T-cell (primary cell): ENCODE measurements around the gene TFEB. TPM values are rescaled to one million over a fixed set of nuclear protein-coding genes. Genes with fewer than 3 reads are reported as not detected.
A peak's percentile ranks its signal among the peaks of the same experiment; 100 is the strongest.

Experiments used
- ATAC-seq, 4 experiments: fragments of 200-7000 bp in 3 of 4; fragments of 150-1000 bp in 1 of 4; cut with Tn5 transposase; replicated peaks in 1 of 4; 1 replicate in 3 of 4; 2 replicates in 1 of 4; pipeline ENCODE4 v1.10.0; 2021; ENCODE audit warnings: moderate library complexity in 3 of 4, mild to moderate bottlenecking in 2 of 4, moderate number of reproducible peaks in 1 of 4
- CTCF ChIA-PET, 2 donors: fragments of 300-600 bp; sonication (Branson Sonifier 250); formaldehyde crosslinking; loops; one replicate each; lab custom pipeline; 2022; ENCODE audit warnings: antibody characterized with exemption in 2 of 2; lab: Charles Lee
- POLR2A ChIA-PET, 2 donors: fragments of 300-600 bp; sonication (Branson Sonifier 250); formaldehyde crosslinking; loops; one replicate each; lab custom pipeline; 2022; ENCODE audit warnings: antibody characterized with exemption in 2 of 2; lab: Charles Lee
- DNase-seq, 35 experiments: peaks; one replicate each; pipeline versions ENCODE4 v3.0.0 to v3.0.0-alpha.2; 2013 to 2023
- H3K27ac ChIP-seq: one replicate; pipeline ENCODE4 v1.5.1; 2013; ENCODE audit warnings: low read length
- H3K27me3 ChIP-seq, 2 experiments: replicated peaks in 1 of 2; 1 replicate in 1 of 2; 2 replicates in 1 of 2; pipeline versions ENCODE4 v1.6.1 to v1.7.0; 2013; ENCODE audit warnings: low read length in 1 of 2, mixed read lengths in 1 of 2; ENCODE audit not compliant: control insufficient read depth in 2 of 2, insufficient read depth in 2 of 2; ENCODE audit errors: extremely low read depth in 1 of 2
- H3K36me3 ChIP-seq, 2 donors: 1 replicate in 1 of 2; 2 replicates in 1 of 2; pipeline versions ENCODE4 v1.6.1 to v1.7.0; 2013; ENCODE audit warnings: low read length in 1 of 2; ENCODE audit not compliant: control insufficient read depth in 2 of 2, insufficient read depth in 1 of 2; ENCODE audit errors: extremely low read depth in 1 of 2
- H3K4me1 ChIP-seq, 2 experiments: 1 replicate in 1 of 2; 2 replicates in 1 of 2; pipeline versions ENCODE4 v1.6.1 to v1.7.0; 2013; ENCODE audit warnings: low read length in 2 of 2, mixed read lengths in 1 of 2; ENCODE audit not compliant: insufficient read depth in 2 of 2, control insufficient read depth in 1 of 2; ENCODE audit errors: extremely low read depth in 1 of 2
- H3K4me3 ChIP-seq, 2 donors: 1 replicate in 1 of 2; 2 replicates in 1 of 2; pipeline versions ENCODE4 v1.5.1 to v1.7.0; 2013; ENCODE audit warnings: mild to moderate bottlenecking in 2 of 2, low read length in 1 of 2, moderate library complexity in 1 of 2; ENCODE audit not compliant: control insufficient read depth in 1 of 2; ENCODE audit errors: extremely low read depth in 1 of 2
- H3K9me3 ChIP-seq: 2 replicates; pipeline ENCODE4 v1.7.0; 2013
- H3K27ac Mint-ChIP-seq, 2 donors: one replicate each; pipeline ENCODE4 v1.8.0; 2020 to 2021; ENCODE audit warnings: mild to moderate bottlenecking in 2 of 2, mixed read lengths in 2 of 2
- H3K27me3 Mint-ChIP-seq, 2 donors: one replicate each; pipeline ENCODE4 v1.8.0; 2021 to 2022; ENCODE audit warnings: mixed read lengths in 2 of 2
- H3K36me3 Mint-ChIP-seq: one replicate; pipeline ENCODE4 v1.8.0; 2021; ENCODE audit warnings: mixed read lengths
- H3K4me1 Mint-ChIP-seq, 3 donors: one replicate each; pipeline ENCODE4 v1.8.0; 2020 to 2022; ENCODE audit warnings: mixed read lengths in 3 of 3, mild to moderate bottlenecking in 1 of 3
- H3K4me3 Mint-ChIP-seq, 3 donors: one replicate each; pipeline ENCODE4 v1.8.0; 2020 to 2022; ENCODE audit warnings: mild to moderate bottlenecking in 3 of 3, mixed read lengths in 3 of 3, moderate library complexity in 3 of 3
- H3K9me3 Mint-ChIP-seq, 3 donors: one replicate each; pipeline ENCODE4 v1.8.0; 2020 to 2022; ENCODE audit warnings: mixed read lengths in 3 of 3
- WGBS: methylation state at CpG from one replicate; pipeline ENCODE4 v1.1.5; 2013; ENCODE audit warnings: missing lambda C conversion rate; ENCODE audit not compliant: insufficient coverage; 5-methylcytosine and 5-hydroxymethylcytosine counted together
- total RNA-seq, 35 experiments: library from RNA in 6 of 35; stranded (reverse) in 6 of 35; fragments of 120-200 nt in 1 of 35; gene quantifications; one replicate each; pipeline versions ENCODE4 v1.2.1 to v1.2.4 and lab custom pipeline; 2013 to 2026

TFEB gene
- total RNA-seq, 5 donors from 2014 or later (not counting 1 experiment from before 2014, with no cell fraction given): 18.9 to 28.1 (median 19.5) TPM

DNA sequence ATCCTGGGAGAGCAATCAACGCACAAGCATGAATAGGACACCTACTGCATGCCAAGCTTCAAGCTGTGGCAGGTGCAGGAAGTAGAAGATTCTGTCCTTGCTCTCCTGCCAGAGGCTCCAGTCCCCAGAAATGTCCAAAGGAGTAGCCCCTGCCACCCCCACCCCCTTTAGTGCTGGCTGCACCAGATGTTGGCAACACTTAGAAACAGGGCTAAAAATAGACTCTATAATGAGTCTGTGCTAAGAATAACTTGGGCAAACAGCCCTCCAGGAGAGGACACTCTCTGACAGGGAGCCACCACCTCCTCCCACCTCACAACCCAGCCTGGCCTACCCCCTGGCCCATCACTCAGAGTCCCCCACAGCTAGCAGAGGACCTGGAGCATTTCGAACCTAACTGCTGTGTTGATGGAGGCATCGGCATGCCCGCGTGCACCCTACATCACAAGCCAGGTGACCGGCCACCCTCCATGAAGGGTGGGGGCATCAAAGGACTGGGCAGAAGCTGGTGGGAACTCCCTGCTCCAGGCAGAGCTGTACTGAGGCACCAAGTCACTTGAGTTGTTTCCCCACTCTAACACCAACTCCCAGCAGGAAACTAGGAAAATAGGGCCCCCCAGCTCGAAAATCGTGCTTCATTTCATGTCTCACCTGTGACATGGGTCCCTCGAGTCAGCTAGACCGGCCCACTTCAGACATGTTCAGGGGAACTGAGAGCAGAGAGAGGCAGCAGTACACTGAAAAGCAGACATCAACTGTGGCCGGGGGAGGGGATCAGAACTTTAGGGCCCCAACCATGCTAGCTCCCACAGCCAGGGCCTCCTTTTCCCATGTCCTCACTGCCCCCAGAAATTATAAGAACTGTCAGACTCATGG, 18.7 kb downstream of the TFEB start:
- Histone ChIP-seq H3K4me1 (peaks cover 8 to 19% of the 10 kb centered on the region in 2 experiments), H3K4me3 (no peak overlapping the region), H3K27me3 (no peaks in the 10 kb centered on the region), H3K9me3 (no peaks in the 10 kb centered on the region), H3K36me3 (peaks cover 0 to 9% of the 10 kb centered on the region in 2 donors), H3K27ac (no peak overlapping the region)
- ATAC-seq (no peak), DNase-seq (no peak)
- Mint-ChIP-seq H3K9me3 (no peaks in the 10 kb centered on the region), H3K4me1 (peaks cover 15 to 44% (median 16%) of the 10 kb centered on the region in 3 donors), H3K36me3 (peaks cover 3% of the 10 kb centered on the region), H3K4me3 (no peak overlapping the region), H3K27ac (no peak overlapping the region), H3K27me3 (no peaks in the 10 kb centered on the region)
- WGBS: 93% methylated on average over 10 of the region's 11 CpGs
- ChIA-PET CTCF (interaction anchor here (0.6 to 1.0 kb wide), 3 partner anchors 10 to 454 kb away, joined by 3 to 7 read pairs (median 6); no protein-coding TSS in a partner anchor), POLR2A (no interaction called here)

DNA sequence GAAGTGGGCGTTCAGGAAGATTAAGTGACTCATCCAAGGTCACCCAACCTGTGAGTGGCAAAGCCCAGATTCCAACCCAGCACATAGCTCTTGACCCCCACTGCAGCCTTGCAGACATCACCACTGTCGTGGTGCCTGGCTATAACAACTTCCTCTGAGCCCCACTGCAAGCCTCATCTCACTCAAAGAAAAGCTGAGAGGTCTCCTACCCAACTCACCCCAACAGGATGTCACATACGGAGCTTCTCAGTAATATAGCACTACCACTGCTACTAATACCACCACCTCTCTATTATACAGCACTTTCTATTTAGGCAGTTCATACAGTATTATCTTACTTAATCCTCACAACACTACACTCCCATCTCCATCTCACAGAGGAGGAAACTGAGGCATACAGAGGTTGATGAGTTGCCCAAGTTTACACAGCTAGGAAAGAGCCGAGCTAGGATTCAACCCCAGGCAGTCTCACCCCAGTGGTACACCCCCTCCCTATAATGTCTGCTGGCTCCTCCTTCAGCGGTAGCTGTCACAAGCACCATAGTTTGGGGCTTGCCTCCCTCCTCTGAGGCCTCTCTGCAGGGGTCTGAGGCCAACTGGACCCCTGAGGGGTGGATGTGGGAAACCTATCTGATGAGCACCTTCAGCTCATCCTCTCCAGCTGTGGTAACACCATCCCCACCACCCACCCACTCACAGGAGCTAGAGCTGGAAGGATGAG, 19.5 kb downstream of the TFEB start:
- Histone ChIP-seq H3K27ac (no peak overlapping the region), H3K27me3 (no peaks in the 10 kb centered on the region), H3K9me3 (no peaks in the 10 kb centered on the region), H3K4me1 (peaks cover 8 to 18% of the 10 kb centered on the region in 2 experiments), H3K36me3 (peaks cover 0 to 9% of the 10 kb centered on the region in 2 donors), H3K4me3 (no peak overlapping the region)
- no peak for ATAC-seq
- no peak for DNase-seq
- H3K4me1 Mint-ChIP-seq: peaks cover 15 to 38% (median 16%) of the 10 kb centered on the region in 3 donors
- ChIA-PET CTCF (interaction anchor here in 1 of 2 donors (0.5 to 1.0 kb wide), 2 partner anchors 9 to 69 kb away, joined by 3 to 4 read pairs; no protein-coding TSS in a partner anchor), POLR2A (no interaction called here)
- H3K27me3 Mint-ChIP-seq: no peaks in the 10 kb centered on the region
- no peak overlapping the region for H3K27ac Mint-ChIP-seq
- peaks cover 3% of the 10 kb centered on the region for H3K36me3 Mint-ChIP-seq
- no peaks in the 10 kb centered on the region for H3K9me3 Mint-ChIP-seq
- 61% methylated on average over 2 of the region's 5 CpGs for WGBS
- H3K4me3 Mint-ChIP-seq: no peak overlapping the region

GRCh38 chr6:41714556-41715273, 20.7 kb downstream of the TFEB start:
- Mint-ChIP-seq H3K27me3 (no peaks in the 10 kb centered on the region), H3K4me1 (peaks cover 18 to 37% (median 21%) of the 10 kb centered on the region in 3 donors), H3K9me3 (no peaks in the 10 kb centered on the region), H3K36me3 (peaks cover 3% of the 10 kb centered on the region), H3K27ac (no peak overlapping the region), H3K4me3 (no peak overlapping the region)
- 97% methylated on average over 6 of the region's 14 CpGs for WGBS
- Histone ChIP-seq H3K4me1 (peaks cover 8 to 15% of the 10 kb centered on the region in 2 experiments), H3K27ac (no peak overlapping the region), H3K27me3 (no peaks in the 10 kb centered on the region), H3K4me3 (no peak overlapping the region), H3K9me3 (no peaks in the 10 kb centered on the region), H3K36me3 (peaks cover 0 to 6% of the 10 kb centered on the region in 2 donors)
- ATAC-seq: no peak
- CTCF ChIA-PET: no interaction called here
- no peak for DNase-seq
- POLR2A ChIA-PET: no interaction called here

DNA sequence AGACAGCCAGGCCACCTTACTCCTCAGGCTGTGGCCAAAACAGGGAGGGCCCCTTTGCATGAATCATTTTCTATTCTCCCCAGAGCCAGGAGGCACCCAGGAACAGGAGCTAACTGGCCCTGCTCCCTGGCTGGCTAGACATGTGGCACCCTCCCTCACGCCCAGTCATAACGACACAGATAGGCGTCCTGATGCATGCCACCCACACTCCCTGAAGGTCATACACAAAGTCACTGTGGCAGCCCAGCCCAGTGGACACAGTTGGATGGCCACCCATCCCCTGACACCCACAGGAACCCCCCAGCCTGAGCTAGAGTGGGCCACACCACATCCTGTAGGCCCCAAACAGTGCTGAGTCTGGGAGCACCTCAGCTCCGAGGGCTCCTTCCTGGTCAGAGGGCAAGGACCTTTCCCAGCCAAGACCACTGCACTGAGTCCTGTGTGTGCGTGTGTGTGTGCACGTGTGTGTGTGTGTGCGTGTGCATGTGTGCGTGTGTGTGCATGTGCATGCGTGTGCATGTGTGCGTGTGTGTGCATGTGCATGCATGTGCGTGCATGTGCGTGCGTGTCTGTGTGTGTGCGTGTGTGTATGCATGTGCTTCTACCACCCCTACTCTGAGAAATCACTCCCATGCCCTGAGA, 21.6 kb downstream of the TFEB start:
- Mint-ChIP-seq H3K36me3 (peaks cover 3% of the 10 kb centered on the region), H3K4me1 (peaks cover 21 to 39% (median 22%) of the 10 kb centered on the region in 3 donors), H3K27ac (peak overlapping the region; percentile 6 to 9), H3K4me3 (no peak overlapping the region), H3K9me3 (no peaks in the 10 kb centered on the region), H3K27me3 (no peaks in the 10 kb centered on the region)
- Histone ChIP-seq H3K27me3 (no peaks in the 10 kb centered on the region), H3K36me3 (peaks cover 0 to 5% of the 10 kb centered on the region in 2 donors), H3K27ac (no peak overlapping the region), H3K4me1 (peaks cover 8 to 18% of the 10 kb centered on the region in 2 experiments), H3K4me3 (no peak overlapping the region), H3K9me3 (no peaks in the 10 kb centered on the region)
- POLR2A ChIA-PET: no interaction called here
- DNase-seq: no peak
- no peak for ATAC-seq
- CTCF ChIA-PET: no interaction called here
- WGBS: 47% methylated on average over 4 of the region's 14 CpGs

- ChIA-PET CTCF (no interaction called here), POLR2A (no interaction called here)
- no peak for ATAC-seq
- Histone ChIP-seq H3K4me1 (peaks cover 14 to 23% of the 10 kb centered on the region in 2 experiments), H3K27me3 (no peaks in the 10 kb centered on the region), H3K9me3 (no peaks in the 10 kb centered on the region), H3K4me3 (no peak overlapping the region), H3K36me3 (peaks cover 0 to 5% of the 10 kb centered on the region in 2 donors), H3K27ac (no peak overlapping the region)
- Mint-ChIP-seq H3K27me3 (no peaks in the 10 kb centered on the region), H3K36me3 (peaks cover 3% of the 10 kb centered on the region), H3K4me1 (peaks cover 27 to 43% (median 28%) of the 10 kb centered on the region in 3 donors), H3K4me3 (no peak overlapping the region), H3K27ac (peak overlapping the region in 1 of 2 donors; percentile 6), H3K9me3 (no peaks in the 10 kb centered on the region)
- WGBS: 83% methylated on average over 9 of the region's 9 CpGs
- no peak for DNase-seq
Measured at GRCh38 chr6:41713159-41713649, 22.2 kb downstream of the TFEB start.
